GM20431 (cell line): ENCODE data around the gene AGTPBP1.
"Not testable (repeated sequence)": the region's sequence is repeated elsewhere in the genome, so short reads cannot be mapped to it uniquely, and the experiment has no call there.

ENCODE experiments used
- in situ Hi-C: fragments of 300-500 bp; cut with MseI, MboI; formaldehyde crosslinking; loops from one replicate; pipeline ENCODE4 v1.15.0; 2020; ENCODE audit warnings: low sequenced_read_pairs; ENCODE audit not compliant: unreplicated experiment

The AGTPBP1 gene

GRCh38 chr9:85645909-85646627 is 95.7 kb downstream of the AGTPBP1 start:
- in situ Hi-C loops: no loop called here

GRCh38 chr9:85640425-85640824 is 101.3 kb downstream of the AGTPBP1 start:
- in situ Hi-C loops: no loop called here

- in situ Hi-C loops: no loop called here
Observed at GRCh38 chr9:85639675-85640186, 102.0 kb downstream of the AGTPBP1 start.

- in situ Hi-C loops: no loop called here
Observed at GRCh38 chr9:85631809-85632208, 109.9 kb downstream of the AGTPBP1 start.

GRCh38 chr9:85630676-85631075 is 111.1 kb downstream of the AGTPBP1 start:
- in situ Hi-C loops: no loop called here

- in situ Hi-C loops: no loop called here
Observed at GRCh38 chr9:85617141-85617670, 124.5 kb downstream of the AGTPBP1 start.

- in situ Hi-C loops: no loop called here
Observed at GRCh38 chr9:85615792-85616191, 126.0 kb downstream of the AGTPBP1 start.

- in situ Hi-C loops: no loop called here
Observed at GRCh38 chr9:85610074-85610860, 131.5 kb downstream of the AGTPBP1 start.

GRCh38 chr9:85605905-85606304 is 135.8 kb downstream of the AGTPBP1 start:
- in situ Hi-C loops: no loop called here

GRCh38 chr9:85603936-85604335 is 137.8 kb downstream of the AGTPBP1 start:
- in situ Hi-C loops: no loop called here

GRCh38 chr9:85602742-85603141 is 139.0 kb downstream of the AGTPBP1 start:
- in situ Hi-C loops: no loop called here

GRCh38 chr9:85600675-85601263 is 141.0 kb downstream of the AGTPBP1 start:
- in situ Hi-C loops: no loop called here

GRCh38 chr9:85599540-85600105 is 142.1 kb downstream of the AGTPBP1 start:
- in situ Hi-C loops: no loop called here

GRCh38 chr9:85594316-85594715 is 147.4 kb downstream of the AGTPBP1 start:
- in situ Hi-C loops: no loop called here

- in situ Hi-C loops: no loop called here
Observed at GRCh38 chr9:85586684-85587083, 155.1 kb downstream of the AGTPBP1 start.

GRCh38 chr9:85577353-85577952 is 164.3 kb downstream of the AGTPBP1 start:
- in situ Hi-C loops: no loop called here

GRCh38 chr9:85575868-85576267 is 165.9 kb downstream of the AGTPBP1 start:
- in situ Hi-C loops: no loop called here

- in situ Hi-C loops: not testable (repeated sequence)
Observed at GRCh38 chr9:85573546-85573945, 168.2 kb downstream of the AGTPBP1 start.

- in situ Hi-C loops: not testable (repeated sequence)
Observed at GRCh38 chr9:85572917-85573316, 168.8 kb downstream of the AGTPBP1 start.

GRCh38 chr9:85569988-85570387 is 171.8 kb downstream of the AGTPBP1 start:
- in situ Hi-C loops: no loop called here
